HG03108 (cell line): ENCODE data around the gene OR5H14.
"Not testable (repeated sequence)": the region's sequence is repeated elsewhere in the genome, so short reads cannot be mapped to it uniquely, and the experiment has no call there.

Experiments
- ATAC-seq: cut with Tn5 transposase; IDR thresholded peaks from one replicate; pipeline ENCODE4 v1.9.1; 2021; ENCODE audit warnings: moderate library complexity; ENCODE audit not compliant: unreplicated experiment

OR5H14 gene

GRCh38 chr3:98196293-98196692, 49.0 kb downstream of the OR5H14 start:
- ATAC-seq, result not testable (repeated sequence)

- ATAC-seq, result no peak
Measured at GRCh38 chr3:98199020-98199419, 51.7 kb downstream of the OR5H14 start.
